Raji (cell line): ENCODE data around the gene SLC9A7.

ENCODE experiments used
- POLR2A ChIP-seq: IDR thresholded peaks from 2 replicates; pipeline ENCODE4 v1.6.1; 2011; ENCODE audit warnings: low read depth, low read length, control low read depth; ENCODE audit not compliant: insufficient read depth

The SLC9A7 gene

GRCh38 chrX:46722742-46723568 lies 36.0 kb downstream of the SLC9A7 start:
- no peak for TF ChIP-seq POLR2A

- TF ChIP-seq POLR2A = no peak
These were observed 42.1 kb downstream of the SLC9A7 start for GRCh38 chrX:46716796-46717195.

GRCh38 chrX:46715997-46716396 lies 42.9 kb downstream of the SLC9A7 start:
- TF ChIP-seq POLR2A = no peak

GRCh38 chrX:46715530-46715929 lies 43.4 kb downstream of the SLC9A7 start:
- no peak for TF ChIP-seq POLR2A

DNA sequence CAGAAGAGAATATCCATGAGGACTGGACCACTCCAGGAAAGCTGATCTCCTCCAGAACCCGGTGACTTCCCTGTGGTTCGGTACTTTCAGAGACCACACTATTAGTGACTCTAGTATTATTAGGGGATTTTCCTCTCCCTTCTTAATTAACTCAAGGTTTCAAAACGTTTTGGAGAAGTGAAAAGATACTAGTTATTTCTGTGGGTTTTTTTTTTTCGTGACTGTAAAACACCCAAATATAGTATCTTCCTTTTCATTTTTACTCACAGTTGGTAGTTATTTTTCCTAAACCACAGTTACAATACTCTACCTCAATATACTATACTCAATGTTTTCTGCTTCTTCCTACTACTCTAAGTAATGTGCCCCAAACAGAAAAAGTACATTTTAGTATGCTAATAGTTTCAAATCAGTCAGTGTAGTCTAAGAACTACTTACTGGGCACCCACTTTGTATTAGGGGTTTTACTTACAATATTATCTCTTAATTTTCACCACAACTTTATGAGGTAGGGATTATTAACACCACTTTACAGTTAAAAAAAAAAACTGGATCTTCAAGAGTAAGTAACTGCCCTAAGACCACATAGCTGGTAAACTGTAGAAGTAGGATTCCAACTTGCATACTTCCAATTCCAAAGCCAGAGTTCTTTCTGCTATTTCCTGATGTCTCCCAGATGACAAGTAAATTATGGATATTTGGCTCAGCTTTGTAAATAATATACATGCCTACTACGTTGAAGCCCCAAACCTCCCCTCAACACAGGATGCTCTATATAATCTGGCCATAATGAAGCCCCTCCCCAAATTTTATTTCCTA lies 45.0 kb downstream of the SLC9A7 start:
- TF ChIP-seq POLR2A = no peak

DNA sequence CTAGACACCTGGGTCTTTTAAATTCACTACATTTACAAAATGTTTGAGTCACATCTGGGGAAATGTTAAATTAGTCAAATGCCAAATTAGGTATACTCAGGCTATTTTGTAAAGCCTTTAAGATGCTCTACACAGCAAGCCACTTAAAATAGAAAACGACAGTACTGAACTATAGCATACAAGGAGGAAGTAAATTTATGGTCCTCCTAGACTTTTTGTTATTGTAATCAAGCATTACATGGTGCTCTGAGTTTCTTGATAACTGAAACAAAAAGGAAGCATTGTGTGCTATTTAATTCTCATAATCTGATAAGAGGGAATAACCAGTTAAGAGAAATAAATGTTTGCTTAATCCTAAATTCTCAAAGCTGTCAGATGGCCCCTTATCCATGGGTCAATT lies 46.2 kb downstream of the SLC9A7 start:
- TF ChIP-seq POLR2A = no peak

DNA sequence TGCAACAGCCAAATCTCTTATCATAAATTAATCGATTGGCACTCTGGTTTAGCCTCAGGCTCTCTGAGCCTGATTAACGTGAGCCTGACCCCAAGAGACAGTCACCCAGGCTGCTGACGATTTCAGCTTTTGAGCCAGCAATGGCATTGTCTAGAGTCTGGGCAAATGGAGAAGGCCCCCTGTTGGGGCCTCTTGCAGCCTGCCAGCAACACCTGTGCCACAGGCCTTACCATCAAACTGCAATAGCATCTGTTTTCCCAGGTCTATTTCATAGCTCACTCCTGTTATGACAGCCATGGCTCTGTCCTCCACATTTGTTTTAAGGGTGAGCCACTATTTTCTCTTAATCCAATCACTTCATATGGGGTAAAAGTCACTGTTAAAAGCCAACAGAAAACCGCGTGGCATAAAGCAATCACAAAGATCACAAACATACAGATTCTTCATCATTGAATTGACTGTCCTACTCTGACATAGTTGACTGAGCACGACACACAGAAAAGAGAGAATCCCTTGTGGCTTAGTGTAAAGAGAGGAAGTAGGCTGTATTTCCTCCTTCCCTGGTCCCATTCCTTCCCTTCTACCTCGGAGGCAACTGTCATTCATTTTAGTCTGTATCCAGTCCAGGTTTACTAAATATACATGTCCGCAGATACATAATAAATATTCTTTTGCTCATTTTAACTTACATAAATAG lies 47.8 kb downstream of the SLC9A7 start:
- no peak for TF ChIP-seq POLR2A

GRCh38 chrX:46710425-46710824 lies 48.5 kb downstream of the SLC9A7 start:
- TF ChIP-seq POLR2A = no peak

- no peak for TF ChIP-seq POLR2A
These were observed 51.5 kb downstream of the SLC9A7 start for GRCh38 chrX:46707274-46707965.

DNA sequence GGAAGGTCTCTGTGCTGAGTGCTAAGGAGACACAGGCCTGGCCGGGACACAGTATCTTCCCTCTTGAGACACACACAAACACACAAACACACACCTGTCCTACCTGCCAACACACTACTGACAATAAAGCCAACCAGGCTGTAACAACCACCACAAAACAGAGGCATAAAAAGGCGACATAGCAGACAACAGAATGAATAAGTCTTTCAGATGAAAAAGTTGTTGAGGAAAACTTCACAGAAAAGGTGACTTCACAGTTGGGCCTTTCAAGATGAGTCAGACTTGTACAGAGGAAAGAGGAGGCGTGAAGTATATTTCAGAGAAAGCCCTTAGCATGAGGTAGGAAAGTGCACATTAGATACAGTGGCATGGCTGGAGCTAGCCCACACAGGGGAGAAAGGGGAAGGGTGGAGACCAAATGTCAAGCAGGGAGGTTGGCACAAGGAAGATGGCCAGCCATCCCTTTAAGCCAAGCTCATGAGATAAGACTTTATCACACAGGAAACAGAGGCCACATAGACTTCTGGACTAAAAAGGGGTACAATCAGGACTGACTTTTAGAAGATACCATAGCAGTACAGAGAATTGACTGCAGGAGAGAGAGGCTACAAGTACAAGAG lies 54.0 kb downstream of the SLC9A7 start:
- TF ChIP-seq POLR2A = no peak

- no peak for TF ChIP-seq POLR2A
These were observed 54.9 kb downstream of the SLC9A7 start for GRCh38 chrX:46703980-46704379.

GRCh38 chrX:46698691-46699090 lies 60.2 kb downstream of the SLC9A7 start:
- no peak for TF ChIP-seq POLR2A

DNA sequence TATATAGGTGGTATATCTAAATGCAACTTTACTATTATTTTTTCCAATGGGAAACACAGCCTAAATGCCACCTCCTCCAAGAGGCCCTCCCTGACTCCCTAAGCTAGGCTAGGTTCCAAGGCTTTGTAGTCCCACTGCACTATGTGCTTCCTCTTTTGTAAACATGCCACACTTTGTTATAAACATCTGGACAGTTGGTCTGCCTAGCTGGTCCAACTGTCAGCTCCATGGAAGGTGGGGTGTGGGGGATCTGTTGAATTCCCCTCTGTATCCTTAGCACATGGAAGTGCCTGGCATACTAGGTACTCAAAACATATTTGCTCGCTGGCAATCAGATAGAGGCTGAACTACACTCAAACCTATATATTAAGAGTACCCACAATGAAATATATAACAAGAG lies 63.4 kb downstream of the SLC9A7 start:
- TF ChIP-seq POLR2A = no peak

- no peak for TF ChIP-seq POLR2A
These were observed 64.4 kb downstream of the SLC9A7 start for GRCh38 chrX:46694549-46694948.

GRCh38 chrX:46693149-46693548 lies 65.8 kb downstream of the SLC9A7 start:
- TF ChIP-seq POLR2A = no peak
